Measurements from ENCODE around the gene KCNJ9. TPM values are rescaled to one million over a fixed set of nuclear protein-coding genes. Genes with fewer than 3 reads are reported as not detected.

KCNJ9 gene
- total and polyA plus RNA-seq, 2 of the 4 experiments (the other 2 are of a cell fraction), result not detected

DNA sequence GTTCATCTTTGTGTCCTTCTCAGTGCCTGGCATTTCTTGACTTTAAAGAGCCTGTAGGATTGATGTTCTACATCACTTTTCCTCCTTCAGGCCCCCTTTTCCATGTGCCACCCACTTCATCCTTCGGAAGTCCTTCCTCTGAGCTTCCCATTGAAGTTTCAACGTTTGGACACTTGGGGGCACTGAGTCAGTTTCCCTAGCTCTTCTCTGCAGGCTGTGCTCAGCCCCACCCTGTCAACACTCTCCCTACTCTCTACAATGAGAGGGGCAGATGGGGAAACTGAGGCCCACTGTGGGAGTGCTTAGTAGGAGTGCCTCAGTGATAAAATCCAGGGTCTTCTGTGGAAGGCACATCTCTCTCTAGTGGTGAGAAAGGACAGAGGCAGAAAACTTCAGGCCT lies 23.3 kb upstream of the KCNJ9 start:
- no peak overlapping the region for H3K4ac ChIP-seq (ENCODE audit: low read depth, low read length)
- H3K23ac ChIP-seq (ENCODE audit: low read depth, low read length), result no peak overlapping the region
- no peak overlapping the region for H4K5ac ChIP-seq (ENCODE audit: low read depth, low read length)
- H3K56ac ChIP-seq (ENCODE audit: extremely low read depth, insufficient read depth, low read length), result no peak overlapping the region
- no peak overlapping the region for H3K9ac ChIP-seq (ENCODE audit: low read depth, low read length)
- peak overlapping the region; percentile 3 for H2AFZ ChIP-seq (replicated peaks; ENCODE audit: low read length, poor library complexity)
- BruUV-seq (replicated peaks), result no TSS peak
- no peaks in the 10 kb centered on the region for H3K9me3 ChIP-seq (ENCODE audit: control insufficient read depth, insufficient read depth, low read length)
- H3K4me2 ChIP-seq (ENCODE audit: low read depth, low read length), result no peak overlapping the region
- in situ Hi-C loops (cut with MboI; ENCODE audit: low sequenced_read_pairs), result no loop called here
- no peak for DNase-seq
- H2AK5ac ChIP-seq (ENCODE audit: low read depth, low read length), result no peak overlapping the region
- 60% methylated on average over 1 of the region's 2 CpGs; no CpG with 5 or more reads in 1 of the 2 experiments for WGBS, 2 experiments (ENCODE audit: extremely low coverage in 2 of 2, insufficient read length in 1 of 2)
- H4K8ac ChIP-seq (ENCODE audit: low read depth in 2 of 2, low read length in 2 of 2), result no peak overlapping the region
- H3K14ac ChIP-seq (replicated peaks; ENCODE audit: low read depth, low read length), result no peak overlapping the region
- intact Hi-C loops (cut with micrococcal nuclease), result no loop called here
- H3K18ac ChIP-seq (ENCODE audit: low read depth, low read length), result no peak overlapping the region
- ATAC-seq (ENCODE audit: low read depth), result peak; percentile 42; the same call in 1 of the 2 replicates
- no peaks in the 10 kb centered on the region for H3K36me3 ChIP-seq (ENCODE audit: control insufficient read depth, insufficient read depth, low read length)
- POLR2A ChIA-PET (ENCODE audit: unreplicated experiment), result no interaction called here
- H2BK120ac ChIP-seq (ENCODE audit: low read depth, low read length), result no peak overlapping the region
- no peak overlapping the region for H2BK20ac ChIP-seq (ENCODE audit: low read depth, low read length)
- H2AK9ac ChIP-seq (replicated peaks; ENCODE audit: low read depth, low read length, poor library complexity), result no peak overlapping the region
- TF ChIP-seq RAD21 (IDR thresholded peaks at IDR 0.05; ENCODE audit: low read length), result 0 out of 2 replicates have a peak, but pooled peaks have one; percentile 14
- TF ChIP-seq, protein P1, sequence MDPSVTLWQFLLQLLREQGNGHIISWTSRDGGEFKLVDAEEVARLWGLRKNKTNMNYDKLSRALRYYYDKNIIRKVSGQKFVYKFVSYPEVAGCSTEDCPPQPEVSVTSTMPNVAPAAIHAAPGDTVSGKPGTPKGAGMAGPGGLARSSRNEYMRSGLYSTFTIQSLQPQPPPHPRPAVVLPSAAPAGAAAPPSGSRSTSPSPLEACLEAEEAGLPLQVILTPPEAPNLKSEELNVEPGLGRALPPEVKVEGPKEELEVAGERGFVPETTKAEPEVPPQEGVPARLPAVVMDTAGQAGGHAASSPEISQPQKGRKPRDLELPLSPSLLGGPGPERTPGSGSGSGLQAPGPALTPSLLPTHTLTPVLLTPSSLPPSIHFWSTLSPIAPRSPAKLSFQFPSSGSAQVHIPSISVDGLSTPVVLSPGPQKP (IDR thresholded peaks at IDR 0.05; ENCODE audit: borderline replicate concordance, low read depth, low read length), result no peak
- peaks cover 62% of the 10 kb centered on the region for H3K27me3 ChIP-seq (ENCODE audit: control insufficient read depth, insufficient read depth, low read length)
- H3K27ac ChIP-seq (ENCODE audit: insufficient read depth, low read length), result no peak overlapping the region
- no peak overlapping the region for H3K4me3 ChIP-seq (ENCODE audit: insufficient read depth, low read depth, low read length)
- CTCF ChIA-PET, result interaction anchor here (1.1 to 1.2 kb wide), 2 partner anchors 9 to 12 kb away, joined by 3 to 6 read pairs; no protein-coding TSS in a partner anchor
- H4K20me1 ChIP-seq (ENCODE audit: insufficient read depth, low read length), result no peaks in the 10 kb centered on the region
- no peaks in the 10 kb centered on the region for H3K4me1 ChIP-seq (ENCODE audit: control insufficient read depth, insufficient read depth, low read length)
- H2BK5ac ChIP-seq (ENCODE audit: low read depth, low read length, poor library complexity, severe bottlenecking), result no peak overlapping the region
- H3K9me1 ChIP-seq (ENCODE audit: insufficient read depth, low read length), result no peaks in the 10 kb centered on the region
- H3K79me1 ChIP-seq (ENCODE audit: low read depth in 1 of 2, low read length in 2 of 2), result no peaks in the 10 kb centered on the region
- H4K91ac ChIP-seq (ENCODE audit: insufficient read depth, low read depth, low read length), result no peak overlapping the region
- no peak overlapping the region for H2BK15ac ChIP-seq (ENCODE audit: low read depth, low read length)
- dilution Hi-C loops (cut with HindIII; ENCODE audit: low sequenced_read_pairs, unreplicated experiment), result no loop called here

Data from IMR-90 (cell line).